22Rv1 (cell line): ENCODE measurements around the gene KRTAP5-5.

Experiments used
- CTCF ChIP-seq: fragments of 450-650 bp; IDR thresholded peaks from 2 replicates; pipeline ENCODE4 v1.5.1; 2017; ENCODE audit warnings: mild to moderate bottlenecking
- ZFX ChIP-seq: fragments of 450-650 bp; IDR thresholded peaks from 2 replicates; pipeline ENCODE4 v1.6.1; 2017; ENCODE audit warnings: antibody characterized with exemption, borderline replicate concordance

DNA sequence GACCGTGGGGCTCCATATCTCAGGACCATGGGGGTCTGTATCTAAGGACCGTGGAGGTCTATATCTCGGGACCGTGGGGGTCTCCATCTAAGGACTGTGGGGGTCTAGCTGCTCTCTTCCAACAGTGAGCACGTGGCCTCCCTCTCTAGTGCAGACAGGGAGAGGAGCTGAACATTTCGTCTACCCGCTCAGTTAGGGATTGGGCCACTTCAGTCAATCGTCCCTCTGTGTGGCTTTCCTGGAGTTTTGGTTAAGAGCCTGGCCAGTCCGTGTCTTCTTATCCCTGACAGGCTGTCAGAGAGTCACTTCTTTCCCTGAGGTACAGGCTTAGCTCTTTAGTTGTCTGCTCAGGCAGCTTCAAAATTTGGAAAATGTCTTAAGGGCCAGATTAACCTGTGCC is 47.6 kb upstream of the KRTAP5-5 start:
- TF ChIP-seq CTCF (no peak), ZFX (no peak)
